Fibroblast of skin of back (primary cell): Measurements from ENCODE around the gene BACE2.
A peak's percentile ranks its signal among the peaks of the same experiment; 100 is the strongest.
"Not testable (repeated sequence)": the region's sequence is repeated elsewhere in the genome, so short reads cannot be mapped to it uniquely, and the experiment has no call there.

Source experiments
- DNase-seq: peaks from one replicate; pipeline ENCODE4 v3.0.0-alpha.2; 2013

BACE2 gene

DNA sequence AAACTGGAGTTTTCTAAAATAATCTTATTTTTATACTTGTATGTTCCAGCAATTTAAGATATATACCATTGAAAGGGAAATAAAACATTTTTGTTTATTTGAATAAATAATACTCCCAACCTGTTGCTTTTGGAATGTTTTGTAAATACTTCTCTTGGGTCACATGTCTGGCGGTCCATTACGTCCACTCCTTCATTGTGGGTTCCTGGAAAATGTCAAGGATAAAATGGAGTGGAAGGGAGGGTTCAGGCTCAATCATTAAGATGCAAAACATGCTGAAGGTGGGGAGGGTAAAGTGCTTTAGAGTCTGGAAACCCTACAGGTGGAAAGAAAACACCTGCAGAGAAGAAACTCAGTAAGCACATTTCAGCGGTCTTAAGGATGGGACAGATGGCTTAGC is 114.5 kb downstream of the BACE2 start:
- no peak for DNase-seq

DNA sequence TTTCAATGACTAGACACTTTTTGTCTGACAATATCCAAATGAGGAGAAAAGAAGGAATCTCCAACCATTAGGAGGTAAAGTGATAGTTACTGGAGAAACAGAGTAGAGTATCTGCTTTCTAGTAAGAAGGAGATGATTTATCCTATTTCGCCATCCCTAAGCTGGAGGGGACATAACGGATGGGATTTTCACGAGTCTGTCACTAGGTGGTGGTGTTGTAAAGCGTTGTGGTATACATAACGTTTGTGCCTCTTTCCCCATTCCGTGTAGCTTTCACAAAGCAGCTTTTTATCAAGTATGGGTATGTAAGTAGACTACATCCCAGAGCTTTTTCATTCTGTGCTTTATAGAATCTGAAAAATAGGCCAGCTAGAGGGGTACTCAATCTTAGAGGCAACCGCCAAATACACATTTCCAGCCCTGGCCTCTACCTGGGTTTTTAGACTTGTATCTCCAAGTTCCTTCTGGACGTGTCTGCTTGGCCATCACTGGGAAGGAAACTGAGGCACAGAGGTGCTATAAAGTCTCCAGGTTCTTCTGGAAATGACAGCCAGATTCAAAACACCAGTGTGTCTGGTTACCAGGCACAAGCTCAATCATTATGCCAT is 115.4 kb downstream of the BACE2 start:
- peak; percentile 75 for DNase-seq

DNA sequence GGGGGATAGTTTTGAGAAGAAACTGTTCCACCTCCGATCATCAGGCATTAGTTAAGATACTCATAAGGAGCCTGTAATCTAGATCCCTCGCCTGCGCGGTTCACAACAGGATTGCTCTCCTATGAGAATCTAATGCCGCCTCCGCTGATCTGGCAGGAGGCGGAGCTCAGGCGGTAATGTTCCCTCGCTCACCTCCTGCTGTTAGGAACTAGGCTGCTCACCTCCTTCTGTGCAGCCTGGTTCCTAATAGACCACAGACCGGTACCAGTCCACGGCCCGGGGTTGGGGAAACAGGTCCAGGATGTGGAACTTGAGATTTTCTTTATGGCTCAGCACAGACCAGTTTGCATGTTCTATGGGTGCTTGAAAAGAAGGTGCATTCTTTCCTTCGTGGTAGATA is 121.5 kb downstream of the BACE2 start:
- peak; percentile 5 for DNase-seq

DNA sequence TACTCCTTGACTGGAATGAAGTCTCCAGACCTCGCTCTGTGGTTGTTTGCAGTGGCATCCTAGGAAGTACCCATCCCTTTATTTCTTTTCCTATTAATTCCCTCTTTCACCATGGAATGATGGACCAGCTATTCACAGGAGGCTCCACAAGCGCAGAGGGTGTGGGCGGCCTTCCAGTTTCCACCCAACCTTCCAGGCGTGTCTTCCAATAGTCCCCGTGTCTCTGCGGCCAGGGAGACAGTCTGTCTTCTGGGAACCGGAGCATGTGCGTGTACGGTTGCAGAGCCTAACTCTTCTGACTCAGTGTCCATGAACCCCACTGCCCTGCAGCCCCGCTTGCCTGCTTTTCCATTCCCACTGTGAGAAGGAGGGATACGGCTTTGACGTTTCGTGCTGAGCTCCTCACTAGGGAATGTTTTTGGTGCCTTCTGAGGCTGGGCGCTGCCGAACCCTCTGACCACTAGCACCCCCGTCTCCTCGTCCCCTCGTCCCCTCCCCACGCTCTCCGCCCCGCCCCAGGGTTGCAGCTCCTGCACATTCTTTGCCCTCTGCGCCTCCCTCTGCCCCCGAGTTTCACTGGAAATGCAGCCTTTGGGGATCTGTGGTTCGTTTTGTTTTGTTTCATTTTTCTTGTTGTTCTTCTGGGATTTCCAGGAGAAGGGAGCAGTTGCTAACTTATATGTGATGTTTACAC is 122.3 kb downstream of the BACE2 start:
- no peak for DNase-seq

DNA sequence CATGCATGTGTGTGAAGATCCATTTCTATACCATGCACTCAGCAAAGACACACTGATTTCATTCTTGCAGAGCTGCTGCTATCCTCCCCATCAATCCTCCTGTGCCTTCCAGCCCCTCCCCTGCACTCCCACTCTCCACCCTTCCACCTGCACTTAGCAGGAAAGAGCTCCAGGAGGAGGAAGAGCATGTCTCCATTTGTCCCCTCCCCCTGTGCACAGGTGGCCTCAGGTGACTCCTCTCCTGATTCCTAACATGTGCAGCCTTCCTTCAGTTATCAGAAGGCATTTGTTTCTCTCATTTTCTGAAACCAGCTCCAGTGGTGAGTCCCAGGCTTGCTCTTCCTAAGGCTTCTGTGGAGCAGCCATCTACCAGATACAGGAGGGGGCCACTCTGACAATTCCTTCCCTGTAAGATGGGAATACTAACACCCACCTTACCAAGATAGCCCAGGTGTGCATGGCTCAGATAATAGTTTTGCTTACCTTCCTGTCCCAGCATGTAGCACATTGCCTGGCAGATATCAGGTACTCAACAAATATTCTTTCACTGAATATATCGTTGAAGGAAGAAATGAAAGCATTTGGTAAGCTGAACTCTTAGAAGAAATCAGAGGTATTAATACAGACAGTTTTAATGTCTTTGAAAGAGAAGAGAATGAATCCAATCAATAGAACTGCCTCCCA is 126.7 kb downstream of the BACE2 start:
- DNase-seq = no peak

DNA sequence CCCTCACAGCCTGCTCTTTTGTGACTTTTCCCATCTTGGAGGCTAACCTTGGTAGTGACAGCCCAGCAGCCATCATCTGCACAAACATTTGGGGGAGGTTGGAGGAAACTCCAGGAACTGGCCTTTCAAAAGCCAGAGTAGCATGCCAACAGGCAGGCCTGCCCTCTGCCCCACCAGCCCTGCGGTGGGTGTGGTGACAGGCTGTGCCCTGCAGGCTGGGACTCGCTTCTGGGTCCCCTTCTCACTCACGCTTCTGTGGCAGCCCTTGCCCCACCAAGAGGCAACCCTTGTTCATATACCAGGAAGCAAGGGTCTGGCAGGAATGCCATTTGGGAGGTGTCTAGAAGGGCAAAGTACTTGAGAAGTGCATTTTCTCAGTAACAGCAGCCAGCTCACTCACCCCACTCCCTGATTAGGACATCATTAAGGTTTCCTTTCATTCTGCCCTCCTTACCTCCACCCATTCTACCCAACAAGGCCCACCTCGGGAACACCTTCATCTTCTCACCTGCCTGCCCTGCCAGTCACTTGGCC is 127.8 kb downstream of the BACE2 start:
- DNase-seq = no peak

DNA sequence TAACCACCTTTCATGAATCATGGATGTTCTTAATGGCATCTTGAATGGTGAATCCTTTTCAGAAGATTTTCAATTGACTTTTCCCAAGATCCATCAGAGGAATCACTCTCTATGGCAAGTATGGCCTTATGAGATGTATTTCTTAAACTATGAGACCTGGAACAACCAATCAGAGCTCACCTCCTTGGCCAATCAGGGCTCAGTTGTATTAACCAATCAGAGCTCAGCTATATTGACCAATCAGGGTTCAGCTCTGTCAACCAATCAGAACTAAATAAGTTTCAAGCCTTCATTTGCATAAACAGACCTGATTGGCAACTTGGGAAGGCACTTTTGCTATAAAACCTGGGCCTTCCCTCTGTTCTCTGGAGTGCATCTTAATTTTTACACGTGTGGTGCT is 135.0 kb downstream of the BACE2 start:
- DNase-seq = no peak

DNA sequence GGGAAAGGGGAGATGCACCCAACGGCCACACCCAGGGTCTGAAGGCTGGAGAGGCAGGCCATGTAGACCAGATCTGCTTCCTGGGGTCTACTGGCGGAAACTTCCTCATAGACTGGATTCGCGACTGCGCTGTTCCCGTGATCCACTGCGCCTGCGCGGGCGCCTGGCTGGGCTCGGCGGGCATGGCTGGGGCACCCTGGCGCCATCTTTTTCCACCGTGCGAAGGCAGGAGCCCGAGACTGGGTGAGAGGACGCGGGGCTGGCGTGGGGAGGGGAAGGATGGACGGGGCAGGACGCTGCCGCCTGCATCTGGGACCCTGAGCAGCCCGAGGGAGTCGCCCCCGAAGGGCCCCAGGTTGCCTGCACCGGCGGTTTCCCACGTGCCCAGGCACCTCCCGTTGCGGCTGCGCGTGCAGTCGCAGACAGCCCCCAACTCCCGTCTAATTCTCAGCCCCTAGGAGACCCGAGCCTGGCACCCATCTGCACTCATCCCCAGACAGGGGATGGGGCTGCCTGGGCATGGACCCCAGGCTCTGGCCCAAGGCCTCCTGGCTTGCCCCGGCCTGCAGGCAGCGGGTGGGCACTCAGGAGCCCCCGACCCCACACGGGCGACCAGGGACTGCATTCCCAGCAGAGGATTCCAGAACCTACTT is 136.2 kb downstream of the BACE2 start:
- DNase-seq = no peak

DNA sequence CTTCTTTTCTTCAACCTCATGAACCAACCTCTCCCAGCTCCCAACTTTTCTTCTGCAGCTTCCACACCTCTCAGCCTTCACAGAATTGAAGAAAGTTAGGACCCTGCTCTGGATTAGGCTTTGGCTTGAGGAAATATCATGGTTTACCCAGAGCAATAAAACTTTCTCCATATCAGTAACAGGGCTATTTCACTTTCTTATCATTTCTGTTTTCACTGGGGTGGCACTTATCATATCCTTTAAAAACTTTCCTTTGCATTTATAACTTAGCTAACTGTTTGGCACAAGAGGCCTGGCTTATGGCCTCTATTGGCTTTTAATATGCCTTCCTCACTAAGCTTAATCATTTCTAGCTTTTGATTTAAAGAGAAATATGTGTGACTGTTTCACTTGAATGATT is 139.3 kb downstream of the BACE2 start:
- DNase-seq = no peak

DNA sequence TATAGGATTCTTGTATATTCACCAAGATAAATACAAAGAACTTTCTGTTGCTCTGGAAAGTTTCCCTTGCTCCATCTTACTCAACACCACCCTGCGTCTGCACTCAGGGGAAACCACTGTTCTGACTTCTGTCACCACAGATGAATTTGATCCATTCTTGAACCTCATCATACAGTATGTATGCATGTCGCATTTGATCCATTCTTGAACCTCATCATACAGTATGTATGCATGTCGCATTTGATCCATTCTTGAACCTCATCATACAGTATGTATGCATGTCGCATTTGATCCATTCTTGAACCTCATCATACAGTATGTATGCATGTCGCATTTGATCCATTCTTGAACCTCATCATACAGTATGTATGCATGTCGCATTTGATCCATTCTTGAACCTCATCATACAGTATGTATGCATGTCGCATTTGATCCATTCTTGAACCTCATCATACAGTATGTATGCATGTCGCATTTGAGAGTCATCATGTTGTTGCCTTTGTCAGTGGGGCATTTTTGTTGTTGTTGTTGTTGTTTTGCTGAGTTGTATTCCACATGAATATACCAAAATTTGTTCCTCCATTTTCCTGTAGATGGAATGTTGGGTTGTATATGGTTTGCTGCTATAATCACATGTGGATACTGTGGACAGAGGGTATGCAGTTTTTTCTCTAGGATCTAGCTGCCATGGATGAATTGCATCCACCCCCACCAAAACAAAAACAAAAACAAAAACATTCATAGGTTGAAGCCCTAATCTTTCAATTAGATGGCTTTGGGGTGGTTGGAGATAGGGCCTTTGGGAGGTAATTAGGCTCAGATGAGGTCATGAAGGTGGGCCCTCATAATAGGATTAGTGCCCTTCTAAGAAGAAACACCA is 145.6 kb downstream of the BACE2 start:
- not testable (repeated sequence) for DNase-seq

DNA sequence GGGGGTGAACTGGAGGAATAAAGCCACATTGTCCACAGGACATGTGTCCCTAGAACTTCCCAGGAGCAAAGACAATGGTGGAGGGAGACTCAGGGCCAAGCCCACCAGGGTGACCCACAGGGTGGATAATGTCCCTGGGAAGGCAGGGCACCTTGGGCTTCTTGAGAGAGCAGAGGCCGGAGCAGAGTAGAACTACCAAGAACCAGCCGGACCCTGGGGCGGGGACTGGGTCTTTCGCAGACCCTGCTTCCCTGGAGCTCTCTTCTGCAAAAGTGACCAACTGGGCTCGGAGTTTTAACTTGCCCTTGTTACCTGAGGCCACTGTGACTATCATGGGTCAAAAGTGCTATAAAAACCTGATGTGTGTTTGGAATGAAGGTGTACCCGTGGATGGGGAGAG is 147.8 kb downstream of the BACE2 start:
- DNase-seq = no peak

DNA sequence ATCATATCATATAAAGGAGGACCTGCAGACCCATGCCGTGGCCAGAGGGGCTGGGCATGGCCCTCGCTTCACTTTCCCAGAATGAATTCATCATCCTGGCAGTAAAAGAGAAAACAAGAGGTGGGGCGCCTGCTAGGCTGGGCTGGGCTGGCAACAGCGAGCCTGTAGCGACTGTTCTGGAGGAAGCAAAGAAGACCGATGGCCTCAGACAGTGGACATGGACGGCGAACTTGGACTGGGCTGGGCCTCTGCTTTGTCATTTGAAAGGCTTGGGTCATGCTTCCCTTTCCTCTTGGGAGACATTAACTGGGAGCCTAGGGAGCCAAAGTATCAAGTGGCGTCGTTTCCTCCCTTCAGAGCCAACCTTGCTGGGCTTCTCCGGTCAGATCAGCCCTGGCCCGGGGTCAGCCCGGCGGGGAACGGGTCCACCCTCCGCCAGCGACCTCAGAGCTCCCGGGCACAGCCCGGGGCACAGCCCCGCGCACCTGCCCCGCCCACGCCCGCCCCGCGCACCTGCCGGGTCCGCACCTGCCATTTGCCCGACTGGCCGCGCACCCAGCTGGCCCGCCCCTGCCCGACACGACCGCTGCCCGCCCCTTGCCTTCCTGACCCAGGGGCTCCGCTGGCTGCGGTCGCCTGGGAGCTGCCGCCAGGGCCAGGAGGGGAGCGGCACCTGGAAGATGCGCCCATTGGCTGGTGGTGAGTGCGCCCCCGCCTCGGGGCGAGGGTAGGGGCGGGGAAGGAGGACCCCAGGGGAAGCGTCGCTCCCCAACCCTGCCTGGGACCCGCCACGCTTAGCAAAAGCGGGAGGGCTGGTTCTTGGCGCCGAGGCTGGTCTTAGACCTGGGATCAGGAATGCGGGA is 148.5 kb downstream of the BACE2 start, which contains the start of gene FAM3B:
FAM3B (plus strand) TSS at position 602 of the 863 bp plus-strand sequence; CDS start at position 681, 79 bp downstream.
- no peak for DNase-seq

DNA sequence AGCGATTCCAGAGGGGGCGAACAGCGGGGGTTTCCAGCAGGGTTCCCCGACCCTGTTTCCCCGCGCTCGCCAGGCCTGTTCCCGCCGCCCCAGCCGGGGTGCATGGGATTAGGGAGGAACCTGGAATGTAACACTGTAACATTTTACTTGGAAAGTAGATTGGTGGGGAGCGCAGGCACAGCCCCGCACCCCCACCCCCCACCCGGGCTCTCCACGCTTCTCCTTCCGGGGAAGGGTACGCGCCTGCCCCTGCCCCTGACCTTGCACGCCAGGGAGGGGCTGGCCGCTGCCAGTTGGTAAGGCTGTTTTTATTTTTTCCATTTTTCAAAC is 149.1 kb downstream of the BACE2 start:
- DNase-seq = no peak

DNA sequence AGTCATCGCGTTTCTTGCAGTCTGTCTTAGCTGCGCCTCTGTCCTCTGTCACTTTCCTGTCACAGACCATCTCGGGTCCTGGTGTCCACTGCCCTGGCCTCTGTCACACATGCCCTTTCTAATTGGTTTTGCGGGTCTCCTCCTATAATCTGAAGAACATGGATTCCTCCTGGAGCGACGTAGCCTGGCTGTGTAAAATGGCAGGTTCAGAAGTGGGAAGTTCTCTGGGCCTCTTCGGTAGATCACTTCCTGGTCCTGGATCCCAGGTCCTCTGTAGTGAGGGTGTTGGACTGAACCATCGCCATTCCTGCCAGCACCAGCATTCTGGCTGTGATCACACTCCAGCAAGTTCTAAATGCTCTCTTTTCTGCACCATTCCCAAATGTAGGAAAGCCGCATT is 149.5 kb downstream of the BACE2 start:
- DNase-seq = no peak

DNA sequence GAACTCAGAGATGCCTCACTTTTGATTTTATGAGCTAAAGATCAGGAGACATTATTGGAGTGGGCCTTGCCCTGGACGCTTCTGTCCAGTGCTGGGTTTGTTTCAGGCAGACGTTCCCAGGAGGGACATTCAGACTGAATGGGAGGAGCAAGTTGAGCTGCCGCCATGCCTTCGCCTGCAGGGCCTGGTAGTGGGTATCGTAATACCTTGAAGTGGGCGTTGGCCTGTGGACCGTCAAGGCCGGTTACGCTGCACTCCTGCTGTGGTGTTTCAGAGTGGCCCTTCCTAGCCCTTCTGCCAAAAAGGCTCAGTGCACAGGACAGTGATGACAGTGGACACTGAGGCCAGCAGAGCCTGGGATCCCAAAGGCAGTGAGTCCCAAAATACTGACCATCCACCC is 150.3 kb downstream of the BACE2 start:
- no peak for DNase-seq

DNA sequence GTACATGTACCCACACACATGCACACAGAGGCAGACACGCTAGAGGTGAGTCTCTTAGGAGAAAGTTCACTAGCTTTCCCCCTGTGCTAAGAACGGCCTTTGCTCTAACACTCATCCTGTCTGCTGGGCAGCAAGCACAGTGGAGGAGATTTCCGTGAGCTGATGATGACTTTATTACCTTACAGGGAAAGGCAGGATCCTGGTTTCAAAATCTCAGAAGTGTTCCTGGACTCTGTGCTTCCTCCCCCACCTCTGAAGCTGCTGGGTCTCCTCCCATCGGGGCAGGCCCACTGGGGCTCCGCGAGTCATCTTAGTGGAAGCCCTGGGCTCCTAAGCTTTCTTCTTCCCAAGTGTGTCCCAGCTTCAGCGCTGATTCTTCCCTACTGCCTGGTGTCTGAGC is 151.3 kb downstream of the BACE2 start:
- no peak for DNase-seq

DNA sequence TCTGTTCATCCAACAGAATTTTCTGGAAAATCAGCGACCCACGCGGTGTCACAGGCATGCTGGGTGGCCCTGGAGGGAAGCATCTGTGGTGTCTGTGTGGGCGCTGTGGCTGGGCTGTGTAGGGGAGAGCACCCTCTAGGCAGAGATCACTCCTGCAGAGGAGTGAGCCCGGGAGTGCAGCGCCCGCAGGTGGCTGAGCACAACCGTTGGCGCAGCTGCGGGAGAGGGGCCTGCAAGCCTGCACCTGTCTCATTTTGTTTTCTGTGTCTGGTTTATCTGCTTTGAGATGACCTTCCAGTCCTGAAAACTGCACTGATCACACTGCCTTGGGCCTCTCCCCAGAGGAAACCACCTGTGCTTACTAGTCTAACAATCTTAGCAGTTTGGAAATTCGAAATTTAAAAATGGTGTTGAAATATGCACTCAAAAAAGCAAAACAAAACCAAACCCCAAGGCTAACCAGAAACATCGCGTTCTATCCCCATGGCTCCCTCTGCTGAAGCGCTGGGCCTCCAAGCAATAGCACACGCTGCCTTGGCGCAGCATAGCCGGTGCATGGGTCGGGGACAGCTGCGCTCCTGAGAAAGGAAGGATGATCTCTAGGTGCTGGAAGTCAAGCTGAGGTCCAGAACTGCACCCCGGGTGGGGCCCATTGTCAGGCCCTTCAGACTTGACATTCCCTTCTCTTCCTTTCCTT is 153.4 kb downstream of the BACE2 start:
- no peak for DNase-seq

DNA sequence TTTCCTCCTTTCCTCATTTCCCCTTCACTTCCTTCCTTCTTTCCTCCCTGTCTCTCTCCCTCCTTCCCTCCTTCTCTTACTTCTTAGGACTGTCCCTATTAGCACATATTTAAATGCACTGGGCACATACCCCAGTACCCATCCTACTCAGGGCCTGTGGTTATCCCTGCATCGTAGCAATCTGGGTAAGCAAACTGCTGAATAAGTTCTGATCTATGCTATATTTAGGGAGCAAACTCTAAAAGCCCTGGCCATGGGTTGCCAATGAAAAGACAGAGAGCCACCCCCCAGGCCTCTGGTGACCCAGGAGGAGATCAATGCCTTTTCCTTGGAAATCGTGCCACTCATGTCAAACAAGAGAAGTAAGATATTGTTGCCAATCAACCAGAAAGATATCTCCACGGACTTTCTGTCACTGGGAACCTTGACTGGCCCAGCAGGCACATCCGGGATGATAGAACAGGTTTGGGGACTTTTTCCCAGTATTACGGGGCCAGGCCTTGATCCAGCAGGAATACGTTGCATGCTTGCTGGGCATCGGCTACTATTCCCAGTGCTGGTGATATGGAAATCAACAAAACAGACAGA is 154.0 kb downstream of the BACE2 start:
- no peak for DNase-seq

DNA sequence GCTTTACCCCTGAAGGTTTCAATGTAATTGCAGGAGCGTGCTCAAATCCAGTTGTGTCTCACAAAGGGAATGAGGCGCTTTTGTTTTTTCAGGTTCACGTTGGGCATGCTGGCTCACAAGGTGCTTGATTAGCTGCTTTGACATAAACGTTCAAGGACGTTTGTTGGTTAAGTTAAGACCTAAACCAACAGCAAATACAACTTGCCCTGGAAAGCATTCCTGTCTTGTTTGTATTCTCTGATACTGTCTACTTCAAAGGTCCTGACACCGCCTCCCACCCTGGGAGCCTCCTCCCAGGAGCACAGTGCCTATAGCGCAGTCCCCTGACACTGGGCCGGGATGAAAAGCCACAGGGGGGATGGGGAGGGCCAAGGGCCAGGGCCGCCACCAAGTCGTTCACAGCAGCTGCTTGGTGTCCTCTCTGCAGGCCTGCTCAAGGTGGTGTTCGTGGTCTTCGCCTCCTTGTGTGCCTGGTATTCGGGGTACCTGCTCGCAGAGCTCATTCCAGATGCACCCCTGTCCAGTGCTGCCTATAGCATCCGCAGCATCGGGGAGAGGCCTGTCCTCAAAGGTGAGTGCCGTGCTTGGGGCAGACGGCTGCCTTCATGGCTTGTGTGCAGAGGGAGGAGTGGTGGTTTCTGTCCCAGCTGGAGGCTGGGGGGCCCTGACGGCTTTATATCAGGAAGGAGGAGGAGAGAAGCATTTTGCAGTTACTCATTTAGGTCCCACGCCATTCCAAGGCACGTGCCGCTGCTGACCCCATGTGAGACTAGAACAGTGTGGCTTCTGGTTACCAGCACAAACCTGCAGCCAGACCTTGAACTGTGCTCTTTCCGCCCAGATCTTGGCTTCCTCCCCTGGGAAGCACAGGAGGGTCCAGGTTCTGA is 154.8 kb downstream of the BACE2 start:
- no peak for DNase-seq
